Brain microvascular endothelial cell (primary cell): ENCODE measurements around the gene ITGB5.

Source experiments
- DNase-seq: peaks from one replicate; pipeline ENCODE4 v3.0.0-alpha.2; 2020
- H3K27ac ChIP-seq: fragments of 250-450 bp; sonication (Bioruptor Pico); 2 replicates; pipeline ENCODE4 v1.5.1; 2020; ENCODE audit warnings: mild to moderate bottlenecking, moderate library complexity
- H3K27me3 ChIP-seq: fragments of 250-450 bp; sonication (Bioruptor Pico); replicated peaks from 2 replicates; pipeline ENCODE4 v1.5.1; 2020; ENCODE audit warnings: mild to moderate bottlenecking
- H3K36me3 ChIP-seq: fragments of 250-450 bp; sonication (Bioruptor Pico); replicated peaks from 2 replicates; pipeline ENCODE4 v1.5.1; 2020; ENCODE audit warnings: mild to moderate bottlenecking
- H3K4me3 ChIP-seq: 2 replicates; pipeline ENCODE4 v1.5.1; 2011; ENCODE audit warnings: low read depth, mild to moderate bottlenecking, control low read depth, low read length, moderate library complexity
- in situ Hi-C: cut with HindIII; loops from 2 replicates; pipeline ENCODE4 v1.10.0; 2017; ENCODE audit warnings: low sequenced_read_pairs, low pct_ligation_motif_present
- TF ChIP-seq, protein P1 (sequence below): IDR thresholded peaks from 2 replicates; pipeline ENCODE4 v1.5.1; 2011; ENCODE audit warnings: low read depth, mild to moderate bottlenecking, moderate library complexity, low read length, control low read depth, inconsistent platforms; ENCODE audit errors: missing control alignments

Gene ITGB5

DNA sequence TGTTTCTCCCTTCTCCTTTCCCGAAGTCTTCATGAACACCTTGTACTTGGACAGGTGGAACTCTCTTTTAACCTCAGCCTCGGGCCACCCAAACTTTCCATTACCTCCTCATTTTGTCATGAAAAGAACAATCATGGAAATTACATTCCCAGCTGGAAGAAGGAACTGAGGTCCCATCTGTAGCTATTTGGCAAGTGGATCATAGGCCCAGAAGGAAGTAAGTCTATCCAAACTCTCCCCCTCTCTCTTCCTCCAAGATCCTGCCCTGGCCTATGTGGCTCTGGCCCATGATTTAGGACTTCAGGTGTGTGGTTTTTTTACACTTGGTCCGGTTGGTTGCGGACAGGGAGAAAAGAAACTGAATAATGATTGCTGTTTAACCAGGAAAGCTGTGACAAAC, 44.1 kb downstream of the ITGB5 start:
- in situ Hi-C loops, result no loop called here
- H3K27me3 ChIP-seq, result no peaks in the 10 kb centered on the region
- TF ChIP-seq, protein P1, sequence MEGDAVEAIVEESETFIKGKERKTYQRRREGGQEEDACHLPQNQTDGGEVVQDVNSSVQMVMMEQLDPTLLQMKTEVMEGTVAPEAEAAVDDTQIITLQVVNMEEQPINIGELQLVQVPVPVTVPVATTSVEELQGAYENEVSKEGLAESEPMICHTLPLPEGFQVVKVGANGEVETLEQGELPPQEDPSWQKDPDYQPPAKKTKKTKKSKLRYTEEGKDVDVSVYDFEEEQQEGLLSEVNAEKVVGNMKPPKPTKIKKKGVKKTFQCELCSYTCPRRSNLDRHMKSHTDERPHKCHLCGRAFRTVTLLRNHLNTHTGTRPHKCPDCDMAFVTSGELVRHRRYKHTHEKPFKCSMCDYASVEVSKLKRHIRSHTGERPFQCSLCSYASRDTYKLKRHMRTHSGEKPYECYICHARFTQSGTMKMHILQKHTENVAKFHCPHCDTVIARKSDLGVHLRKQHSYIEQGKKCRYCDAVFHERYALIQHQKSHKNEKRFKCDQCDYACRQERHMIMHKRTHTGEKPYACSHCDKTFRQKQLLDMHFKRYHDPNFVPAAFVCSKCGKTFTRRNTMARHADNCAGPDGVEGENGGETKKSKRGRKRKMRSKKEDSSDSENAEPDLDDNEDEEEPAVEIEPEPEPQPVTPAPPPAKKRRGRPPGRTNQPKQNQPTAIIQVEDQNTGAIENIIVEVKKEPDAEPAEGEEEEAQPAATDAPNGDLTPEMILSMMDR, result no peak
- peaks cover 34% of the 10 kb centered on the region for H3K36me3 ChIP-seq
- no peak overlapping the region for H3K4me3 ChIP-seq
- no peak for DNase-seq
- no peak overlapping the region for H3K27ac ChIP-seq

DNA sequence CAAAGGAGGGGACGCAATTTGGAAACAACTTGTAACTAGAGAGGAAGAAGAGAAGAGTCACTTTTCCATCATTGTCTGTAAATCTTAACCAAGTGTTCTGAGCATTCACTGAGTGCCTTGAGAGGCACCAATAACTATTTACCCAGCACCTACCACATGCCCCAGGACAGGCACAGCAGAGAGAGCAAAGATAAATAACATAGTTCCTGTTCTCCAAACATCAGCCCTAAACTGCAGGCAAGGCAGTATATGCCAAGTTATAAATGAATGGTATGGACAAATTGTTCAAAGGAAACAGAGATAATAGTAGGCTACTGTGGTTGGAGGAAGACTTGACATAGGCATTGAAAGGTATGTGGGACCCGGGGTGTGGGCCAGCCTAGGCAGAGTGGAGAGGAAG, 45.6 kb downstream of the ITGB5 start:
- no peak overlapping the region for H3K27ac ChIP-seq
- in situ Hi-C loops, result no loop called here

DNA sequence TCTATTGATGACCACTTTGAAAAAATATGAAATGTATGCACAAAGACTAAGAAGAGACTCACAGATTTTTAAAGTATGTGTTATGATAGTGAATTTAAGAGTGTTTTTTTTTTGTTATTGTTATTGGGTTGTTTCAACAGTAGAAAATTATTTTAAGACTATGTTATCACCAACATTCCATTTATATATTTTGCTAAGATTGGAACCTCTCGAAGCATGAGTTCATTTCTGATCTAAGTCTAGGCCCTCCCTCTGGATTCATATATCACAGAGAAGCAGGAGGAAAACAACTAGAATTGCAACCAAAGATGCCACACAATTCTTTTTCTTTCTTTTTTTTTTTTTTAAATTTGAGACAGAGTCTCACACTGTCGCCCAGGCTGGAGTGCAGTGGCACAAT, 46.8 kb downstream of the ITGB5 start:
- H3K4me3 ChIP-seq, result no peak overlapping the region
- no peak for DNase-seq
- TF ChIP-seq, protein P1, result no peak
- peaks cover 27% of the 10 kb centered on the region for H3K36me3 ChIP-seq
- in situ Hi-C loops, result no loop called here
- H3K27me3 ChIP-seq, result no peaks in the 10 kb centered on the region
- peak overlapping the region; percentile 54 for H3K27ac ChIP-seq

More for the DNA sequence above, 45.6 kb downstream of the ITGB5 start:
- H3K27me3 ChIP-seq, result no peaks in the 10 kb centered on the region
- TF ChIP-seq, protein P1, result no peak
- H3K36me3 ChIP-seq, result peaks cover 29% of the 10 kb centered on the region
- H3K4me3 ChIP-seq, result no peak overlapping the region
- DNase-seq, result no peak

DNA sequence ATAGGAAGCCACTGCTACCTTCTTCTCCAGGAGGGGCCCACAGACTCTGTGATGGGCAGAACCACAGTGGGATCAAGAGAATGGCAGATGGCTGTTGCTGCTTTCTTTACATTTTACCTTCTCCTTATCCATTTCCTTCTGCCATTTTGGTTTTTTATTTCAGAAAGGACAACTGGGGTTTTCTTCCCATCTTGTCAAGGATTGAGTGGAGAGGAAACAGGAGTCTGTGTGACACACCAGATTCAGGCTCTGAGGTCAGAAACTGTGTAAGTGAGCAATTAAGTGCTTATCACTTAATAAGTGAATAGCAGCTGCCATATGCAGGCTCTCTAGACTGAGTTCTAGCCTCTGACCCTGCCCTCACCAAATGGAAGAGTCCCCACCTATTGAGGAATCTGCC, 47.3 kb downstream of the ITGB5 start:
- Histone ChIP-seq H3K27me3 (no peaks in the 10 kb centered on the region), H3K27ac (peak overlapping the region; percentile 54), H3K36me3 (peaks cover 27% of the 10 kb centered on the region), H3K4me3 (no peak overlapping the region)
- TF ChIP-seq, protein P1, result no peak
- in situ Hi-C loops, result no loop called here
- DNase-seq, result no peak

DNA sequence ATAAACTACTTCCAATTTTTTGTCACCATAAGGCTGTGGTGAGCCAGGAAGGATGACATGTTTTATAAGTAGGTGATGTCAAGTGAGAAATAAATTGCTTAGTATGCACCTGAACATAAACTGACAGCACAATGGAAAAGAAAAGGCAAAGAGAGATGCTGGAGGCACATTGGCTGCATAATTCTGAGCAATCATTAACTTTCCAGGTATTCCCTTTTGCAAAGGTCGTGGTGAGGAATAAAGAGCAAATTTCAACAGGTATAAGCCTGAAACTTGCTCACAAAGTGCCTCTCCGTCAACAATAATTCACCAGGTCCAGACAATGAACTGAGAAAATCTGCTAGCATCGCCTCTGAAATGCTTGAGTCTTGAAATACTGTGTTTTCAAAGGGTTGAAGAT, 48.2 kb downstream of the ITGB5 start:
- H3K36me3 ChIP-seq, result peaks cover 27% of the 10 kb centered on the region
- H3K27ac ChIP-seq, result peak overlapping the region; percentile 89
- no peaks in the 10 kb centered on the region for H3K27me3 ChIP-seq
- no peak overlapping the region for H3K4me3 ChIP-seq
- in situ Hi-C loops, result no loop called here
- no peak for DNase-seq
- TF ChIP-seq, protein P1, result no peak

DNA sequence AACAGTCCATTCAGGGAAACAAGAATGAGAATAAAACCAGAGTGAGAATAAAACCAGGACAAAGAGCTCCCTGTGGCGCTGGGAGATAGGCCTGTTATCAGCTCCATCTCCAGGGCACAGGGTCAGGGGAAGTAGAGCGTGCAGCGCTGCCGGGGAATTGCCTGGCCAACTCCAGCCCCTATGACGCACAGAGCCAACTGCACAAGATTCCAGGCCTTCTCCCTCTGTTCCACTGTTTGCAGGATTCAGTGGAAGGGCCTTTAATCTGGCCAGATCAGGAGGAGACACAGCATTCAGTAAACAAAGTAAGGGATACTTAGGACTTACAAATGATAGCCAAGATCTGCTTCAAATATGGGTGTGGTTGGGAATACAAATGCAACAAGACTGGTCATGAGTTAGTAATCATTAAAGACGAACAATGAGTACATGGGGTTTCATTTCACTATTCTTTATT, 49.4 kb downstream of the ITGB5 start:
- no peaks in the 10 kb centered on the region for H3K27me3 ChIP-seq
- peak; percentile 91 for DNase-seq
- peaks cover 22% of the 10 kb centered on the region for H3K36me3 ChIP-seq
- TF ChIP-seq, protein P1, result no peak
- peak overlapping the region; percentile 89 for H3K27ac ChIP-seq
- in situ Hi-C loops, result no loop called here
- H3K4me3 ChIP-seq, result no peak overlapping the region
